Measurements from ENCODE around the gene MEAK7. TPM values are rescaled to one million over a fixed set of nuclear protein-coding genes. Genes with fewer than 3 reads are reported as not detected.

Gene MEAK7
- total RNA-seq, 1 donor from 2014 or later = 10.8 TPM

GRCh38 chr16:84460406-84461028, 43.9 kb downstream of the MEAK7 start:
- H3K36me3 ChIP-seq = no peaks in the 10 kb centered on the region
- TF ChIP-seq CTCF (IDR thresholded peaks at IDR 0.05) = no peak
- H3K27ac ChIP-seq = no peak overlapping the region
- H3K27me3 ChIP-seq = no peaks in the 10 kb centered on the region
- ATAC-seq = peak; percentile 13
- intact Hi-C loops (cut with DNase I) = no loop called here
- H3K9me3 ChIP-seq = no peaks in the 10 kb centered on the region
- H3K4me3 ChIP-seq = no peak overlapping the region
- no peaks in the 10 kb centered on the region for H3K4me1 ChIP-seq
- peak; percentile 42 for DNase-seq

- no peak for TF ChIP-seq CTCF (IDR thresholded peaks at IDR 0.05)
Measured at GRCh38 chr16:84459941-84460405, 44.5 kb downstream of the MEAK7 start.

GRCh38 chr16:84459533-84459894, 44.9 kb downstream of the MEAK7 start:
- no peaks in the 10 kb centered on the region for H3K4me1 ChIP-seq
- no peak overlapping the region for H3K27ac ChIP-seq
- H3K27me3 ChIP-seq = no peaks in the 10 kb centered on the region
- DNase-seq = no peak
- H3K36me3 ChIP-seq = no peaks in the 10 kb centered on the region
- no peak overlapping the region for H3K4me3 ChIP-seq
- no peak for TF ChIP-seq CTCF (IDR thresholded peaks at IDR 0.05)
- intact Hi-C loops (cut with DNase I) = no loop called here
- no peaks in the 10 kb centered on the region for H3K9me3 ChIP-seq
- ATAC-seq = no peak

More at GRCh38 chr16:84459941-84460405, 44.5 kb downstream of the MEAK7 start:
- H3K27ac ChIP-seq = no peak overlapping the region
- no peaks in the 10 kb centered on the region for H3K27me3 ChIP-seq
- ATAC-seq (no peak), DNase-seq (peak; percentile 42)
- H3K4me3 ChIP-seq = no peak overlapping the region
- H3K36me3 ChIP-seq = no peaks in the 10 kb centered on the region
- no peaks in the 10 kb centered on the region for H3K4me1 ChIP-seq
- H3K9me3 ChIP-seq = no peaks in the 10 kb centered on the region
- intact Hi-C loops (cut with DNase I) = no loop called here

- peak; percentile 55 for DNase-seq
- ATAC-seq = no peak
- no peak for TF ChIP-seq CTCF (IDR thresholded peaks at IDR 0.05)
Measured at GRCh38 chr16:84458606-84459532, 45.6 kb downstream of the MEAK7 start.

GRCh38 chr16:84455031-84455430, 49.4 kb downstream of the MEAK7 start:
- Histone ChIP-seq H3K36me3 (no peaks in the 10 kb centered on the region), H3K4me3 (no peak overlapping the region), H3K27ac (no peak overlapping the region), H3K27me3 (no peaks in the 10 kb centered on the region), H3K9me3 (no peaks in the 10 kb centered on the region), H3K4me1 (no peaks in the 10 kb centered on the region)
- DNase-seq (peak; percentile 37), ATAC-seq (no peak)
- intact Hi-C loops (cut with DNase I) = no loop called here
- no peak for TF ChIP-seq CTCF (IDR thresholded peaks at IDR 0.05)

More at GRCh38 chr16:84458606-84459532, 45.6 kb downstream of the MEAK7 start:
- intact Hi-C loops (cut with DNase I) = no loop called here
- Histone ChIP-seq H3K27ac (no peak overlapping the region), H3K36me3 (no peaks in the 10 kb centered on the region), H3K4me1 (no peaks in the 10 kb centered on the region), H3K9me3 (no peaks in the 10 kb centered on the region), H3K4me3 (no peak overlapping the region), H3K27me3 (no peaks in the 10 kb centered on the region)

Other genes starting within 250 kb of the MEAK7 start
- 26.0 TPM for gene WFDC1, start 209.8 kb downstream of the MEAK7 start, total RNA-seq
- gene ATP2C2, start 136.1 kb downstream of the MEAK7 start, total RNA-seq = 48.9 TPM
- gene COTL1, start 113.4 kb upstream of the MEAK7 start, total RNA-seq = 129 TPM
- gene KLHL36, start 143.9 kb upstream of the MEAK7 start, total RNA-seq = 56.3 TPM
- gene USP10, start 195.3 kb upstream of the MEAK7 start, total RNA-seq = 59.6 TPM